ENCODE measurements around the gene P2RX3.

- TF ChIP-seq ZNF768 (tag by site-specific recombination; IDR thresholded peaks at IDR 0.05) (no peak), CTCF (tag by site-specific recombination; IDR thresholded peaks at IDR 0.05) (no peak), ATF2 (tag by site-specific recombination; IDR thresholded peaks at IDR 0.05; ENCODE audit: low read depth) (no peak), IKZF3 (tag by site-specific recombination; IDR thresholded peaks at IDR 0.05) (no peak), ZNF830 (tag by site-specific recombination; IDR thresholded peaks at IDR 0.05; ENCODE audit: low read depth) (no peak), KLF7 (tag by site-specific recombination; IDR thresholded peaks at IDR 0.05; ENCODE audit: borderline replicate concordance) (no peak), ZSCAN5A (tag by site-specific recombination; IDR thresholded peaks at IDR 0.05) (no peak), BCL11B (tag by site-specific recombination; IDR thresholded peaks at IDR 0.05; ENCODE audit: low read depth) (no peak), ZNF433 (tag by site-specific recombination; IDR thresholded peaks at IDR 0.05; ENCODE audit: low read depth) (no peak), ZNF398 (tag by site-specific recombination; IDR thresholded peaks at IDR 0.05) (no peak)
These were observed 61.1 kb downstream of the P2RX3 start for GRCh38 chr11:57399221-57399620.
